H9 (cell line): ENCODE results near the gene NDOR1. TPM values are rescaled to one million over a fixed set of nuclear protein-coding genes. Genes with fewer than 3 reads are reported as not detected.

Experiments used
- DNase-seq: peaks from one replicate; pipeline ENCODE4 v3.0.0-alpha.2; 2017
- H2AFZ ChIP-seq: one replicate; pipeline ENCODE4 v1.6.1; 2013; ENCODE audit warnings: mild to moderate bottlenecking, low read length, control low read depth, moderate library complexity
- H2AK5ac ChIP-seq: 2 replicates; pipeline ENCODE4 v1.6.1; 2013; ENCODE audit warnings: low read length, control low read depth, mixed read lengths; ENCODE audit not compliant: insufficient read length
- H2BK120ac ChIP-seq: one replicate; pipeline ENCODE4 v1.6.1; 2013; ENCODE audit warnings: low read depth, mild to moderate bottlenecking, low read length, control low read depth, inconsistent platforms; ENCODE audit not compliant: poor library complexity, severe bottlenecking
- H2BK12ac ChIP-seq: 2 replicates; pipeline ENCODE4 v1.6.1; 2013; ENCODE audit warnings: low read length, control low read depth, mixed read lengths, low read depth; ENCODE audit not compliant: insufficient read length
- H2BK15ac ChIP-seq: 2 replicates; pipeline ENCODE4 v1.6.1; 2013; ENCODE audit warnings: low read depth, low read length, control low read depth
- H2BK20ac ChIP-seq: one replicate; pipeline ENCODE4 v1.6.1; 2013; ENCODE audit warnings: low read depth, mild to moderate bottlenecking, low read length, control low read depth, inconsistent platforms; ENCODE audit not compliant: poor library complexity, severe bottlenecking
- H2BK5ac ChIP-seq: 2 replicates; pipeline ENCODE4 v1.6.1; 2013; ENCODE audit warnings: low read length, control low read depth, mixed read lengths; ENCODE audit not compliant: insufficient read length
- H3K14ac ChIP-seq: 2 replicates; pipeline ENCODE4 v1.6.1; 2013; ENCODE audit warnings: low read length, control low read depth; ENCODE audit not compliant: insufficient read depth
- H3K18ac ChIP-seq: 2 replicates; pipeline ENCODE4 v1.6.1; 2013; ENCODE audit warnings: low read depth, mild to moderate bottlenecking, mixed read lengths, low read length, control low read depth; ENCODE audit not compliant: insufficient read length
- H3K23ac ChIP-seq: 2 replicates; pipeline ENCODE4 v1.6.1; 2013; ENCODE audit warnings: low read length, control low read depth, mixed read lengths, low read depth; ENCODE audit not compliant: insufficient read length
- H3K23me2 ChIP-seq: 2 replicates; pipeline ENCODE4 v1.6.1; 2013; ENCODE audit warnings: low read depth, mild to moderate bottlenecking, mixed read lengths, low read length, control low read depth; ENCODE audit not compliant: insufficient read length, poor library complexity, severe bottlenecking
- H3K27ac ChIP-seq: 2 replicates; pipeline ENCODE4 v1.5.1; 2013; ENCODE audit warnings: low read length, control low read depth, mixed read lengths, low read depth; ENCODE audit not compliant: insufficient read length
- H3K27me3 ChIP-seq: 2 replicates; pipeline ENCODE4 v1.6.1; 2013; ENCODE audit warnings: low read length, control low read depth, inconsistent platforms; ENCODE audit not compliant: insufficient read depth
- H3K4ac ChIP-seq: 2 replicates; pipeline ENCODE4 v1.6.1; 2013; ENCODE audit warnings: low read depth, mild to moderate bottlenecking, control low read depth, inconsistent platforms, low read length, moderate library complexity
- H3K4me1 ChIP-seq: 2 replicates; pipeline ENCODE4 v1.6.1; 2013; ENCODE audit warnings: low read length, control low read depth, inconsistent platforms; ENCODE audit not compliant: insufficient read depth
- H3K4me2 ChIP-seq: 2 replicates; pipeline ENCODE4 v1.6.1; 2013; ENCODE audit warnings: low read length, control low read depth, mixed read lengths; ENCODE audit not compliant: insufficient read length, insufficient read depth
- H3K56ac ChIP-seq: 2 replicates; pipeline ENCODE4 v1.6.1; 2013; ENCODE audit warnings: low read depth, mild to moderate bottlenecking, mixed read lengths, low read length, control low read depth; ENCODE audit not compliant: insufficient read length
- H3K79me1 ChIP-seq: 2 replicates; pipeline ENCODE4 v1.6.1; 2013; ENCODE audit warnings: low read depth, mild to moderate bottlenecking, moderate library complexity, low read length, control low read depth, inconsistent platforms; ENCODE audit not compliant: insufficient read depth, poor library complexity, severe bottlenecking
- H3K79me2 ChIP-seq: 2 replicates; pipeline ENCODE4 v1.6.1; 2013; ENCODE audit warnings: low read length, control low read depth, inconsistent platforms; ENCODE audit not compliant: insufficient read depth
- H3K9ac ChIP-seq: 2 replicates; pipeline ENCODE4 v1.6.1; 2013; ENCODE audit warnings: low read length, control low read depth, mixed read lengths; ENCODE audit not compliant: insufficient read length; ENCODE audit errors: extremely low read depth
- H3K9me3 ChIP-seq: one replicate; pipeline ENCODE4 v1.6.1; 2013; ENCODE audit warnings: low read depth, low read length, inconsistent platforms; ENCODE audit not compliant: control insufficient read depth
- H3T11ph ChIP-seq: one replicate; pipeline ENCODE4 v1.6.1; 2013; ENCODE audit warnings: mild to moderate bottlenecking, low read length, control low read depth, inconsistent platforms
- H4K20me1 ChIP-seq: one replicate; pipeline ENCODE4 v1.6.1; 2013; ENCODE audit not compliant: control insufficient read depth, insufficient read length, insufficient read depth
- H4K5ac ChIP-seq: 2 replicates; pipeline ENCODE4 v1.6.1; 2013; ENCODE audit warnings: low read depth, mild to moderate bottlenecking, mixed read lengths, low read length, control low read depth; ENCODE audit not compliant: insufficient read length
- H4K8ac ChIP-seq: replicated peaks from 2 replicates; pipeline ENCODE4 v1.6.1; 2013; ENCODE audit warnings: low read length, control low read depth, mixed read lengths, low read depth; ENCODE audit not compliant: insufficient read length
- H4K91ac ChIP-seq: 2 replicates; pipeline ENCODE4 v1.6.1; 2013; ENCODE audit warnings: low read depth, mild to moderate bottlenecking, moderate library complexity, mixed read lengths, low read length, control low read depth; ENCODE audit not compliant: insufficient read length
- H3K27ac Mint-ChIP-seq, 3 experiments: 2 replicates in 2 of 3; 3 replicates in 1 of 3; pipeline ENCODE4 v1.8.0; 2020 to 2021; ENCODE audit warnings: mixed read lengths in 3 of 3, mild to moderate bottlenecking in 1 of 3, moderate library complexity in 1 of 3
- H3K27me3 Mint-ChIP-seq: 2 replicates; pipeline ENCODE4 v1.8.0; 2021; ENCODE audit warnings: low read depth, mild to moderate bottlenecking, moderate library complexity, mixed read lengths
- H3K36me3 Mint-ChIP-seq, 3 experiments: 2 replicates in 2 of 3; 3 replicates in 1 of 3; pipeline ENCODE4 v1.8.0; 2020 to 2021; ENCODE audit warnings: low read depth in 3 of 3, mixed read lengths in 3 of 3; ENCODE audit not compliant: insufficient read depth in 1 of 3
- H3K4me1 Mint-ChIP-seq, 2 experiments: 2 replicates each; pipeline ENCODE4 v1.8.0; 2020; ENCODE audit warnings: mixed read lengths in 2 of 2
- H3K4me3 Mint-ChIP-seq, 2 experiments: 2 replicates in 1 of 2; 3 replicates in 1 of 2; pipeline ENCODE4 v1.8.0; 2020 to 2021; ENCODE audit warnings: mild to moderate bottlenecking in 2 of 2, mixed read lengths in 2 of 2, moderate library complexity in 1 of 2
- H3K9me3 Mint-ChIP-seq, 2 experiments: 2 replicates in 1 of 2; 3 replicates in 1 of 2; pipeline ENCODE4 v1.8.0; 2020; ENCODE audit warnings: mild to moderate bottlenecking in 2 of 2, mixed read lengths in 2 of 2, moderate library complexity in 1 of 2
- CTCF ChIP-seq: fragments of 200-600 bp; sonication (generic); conservative IDR thresholded peaks from 3 replicates; pipeline ENCODE4 v1.8.0; 2021; ENCODE audit warnings: antibody characterized with exemption, mild to moderate bottlenecking
- WGBS: extraction: QIAGEN DNeasy Blood & Tissue Kit; methylation state at CpG from one replicate; pipeline ENCODE4 v1.1.7; 2013; ENCODE audit warnings: missing lambda C conversion rate, low lambda C conversion rate, mixed read lengths; ENCODE audit not compliant: insufficient read length; ENCODE audit errors: extremely low coverage; 5-methylcytosine and 5-hydroxymethylcytosine counted together
- total RNA-seq: library from RNA; stranded (reverse); gene quantifications from 2 replicates; pipeline ENCODE4 v1.2.1, GENCODE V29; 2021

Gene NDOR1
- total RNA-seq, 1 experiment from 2014 or later: 44.1 TPM

GRCh38 chr9:137225699-137226331 is 20.3 kb downstream of the NDOR1 start:
- Histone ChIP-seq H3T11ph (no peak overlapping the region), H3K23me2 (peaks cover 18% of the 10 kb centered on the region), H4K8ac (no peak overlapping the region), H3K27me3 (no peaks in the 10 kb centered on the region), H3K23ac (no peak overlapping the region), H4K20me1 (no peaks in the 10 kb centered on the region), H3K79me1 (no peaks in the 10 kb centered on the region), H2BK5ac (no peak overlapping the region), H3K79me2 (no peaks in the 10 kb centered on the region), H2BK15ac (no peak overlapping the region), H2AFZ (no peak overlapping the region), H3K9ac (no peak overlapping the region), H4K91ac (no peak overlapping the region), H2BK120ac (no peak overlapping the region), H3K4me1 (no peaks in the 10 kb centered on the region), H3K27ac (no peak overlapping the region), H4K5ac (no peak overlapping the region), H2BK12ac (no peak overlapping the region), H3K56ac (no peak overlapping the region), H2BK20ac (no peak overlapping the region), H3K14ac (no peak overlapping the region), H3K18ac (no peak overlapping the region), H3K4ac (no peak overlapping the region), H3K9me3 (no peaks in the 10 kb centered on the region), H3K4me2 (no peak overlapping the region), H2AK5ac (no peak overlapping the region)
- Mint-ChIP-seq H3K4me3 (no peak overlapping the region), H3K36me3 (no peaks in the 10 kb centered on the region), H3K4me1 (peaks cover 2 to 5% of the 10 kb centered on the region in 2 experiments), H3K27ac (no peak overlapping the region), H3K27me3 (no peaks in the 10 kb centered on the region; the same call in 1 of the 2 replicates), H3K9me3 (no peaks in the 10 kb centered on the region)
- no peak for DNase-seq
- WGBS: no CpG with 5 or more reads among the region's 21 CpGs
- TF ChIP-seq CTCF: no peak
